Activated CD4-positive, alpha-beta T cell treated with anti-CD3 and anti-CD28 coated beads, Interleukin-2, amount 50 U/mL, for 24 hours (primary cell): ENCODE data around the gene WNT4.
A peak's percentile ranks its signal among the peaks of the same experiment; 100 is the strongest.

ENCODE experiments used
- DNase-seq, 2 donors: peaks; one replicate each; pipeline ENCODE4 v3.0.0-alpha.2; 2020; ENCODE audit warnings: low read depth in 1 of 2, low spot score in 1 of 2

The WNT4 gene

DNA sequence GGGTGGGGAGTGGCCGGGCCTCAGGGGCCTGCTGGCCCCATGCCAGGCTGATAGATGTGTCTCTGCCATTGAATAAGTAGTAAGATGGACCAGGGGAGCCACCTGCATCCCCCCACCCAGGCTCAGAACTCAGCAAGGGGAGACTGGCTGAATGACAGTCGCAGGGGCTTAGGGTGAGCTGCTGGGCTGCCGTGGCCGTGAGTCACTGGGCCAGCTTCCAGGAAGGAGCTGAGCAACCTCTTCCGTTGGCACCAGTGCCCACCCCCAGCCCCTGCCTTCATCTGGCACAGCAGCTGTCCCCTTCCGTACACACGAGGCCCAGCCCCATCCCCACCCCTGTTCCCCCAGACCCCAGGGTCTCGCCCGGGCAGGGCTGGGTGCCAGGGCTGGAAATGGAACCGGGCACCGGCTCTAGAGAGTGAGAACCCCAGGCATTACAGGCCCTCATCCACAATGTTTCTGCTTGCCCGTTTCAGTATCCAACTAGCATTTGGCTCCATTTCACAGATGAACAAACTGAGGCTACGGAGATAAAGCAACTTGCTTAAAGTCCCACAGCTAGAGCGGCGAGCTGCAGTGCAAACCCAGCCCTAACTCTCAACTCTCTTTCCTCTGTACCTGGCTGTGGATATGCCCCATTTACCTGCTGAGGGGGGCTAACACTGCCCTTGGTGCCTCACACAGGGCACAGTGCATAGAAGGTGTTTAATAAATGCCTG lies 10.2 kb downstream of the WNT4 start:
- DNase-seq = no peak

DNA sequence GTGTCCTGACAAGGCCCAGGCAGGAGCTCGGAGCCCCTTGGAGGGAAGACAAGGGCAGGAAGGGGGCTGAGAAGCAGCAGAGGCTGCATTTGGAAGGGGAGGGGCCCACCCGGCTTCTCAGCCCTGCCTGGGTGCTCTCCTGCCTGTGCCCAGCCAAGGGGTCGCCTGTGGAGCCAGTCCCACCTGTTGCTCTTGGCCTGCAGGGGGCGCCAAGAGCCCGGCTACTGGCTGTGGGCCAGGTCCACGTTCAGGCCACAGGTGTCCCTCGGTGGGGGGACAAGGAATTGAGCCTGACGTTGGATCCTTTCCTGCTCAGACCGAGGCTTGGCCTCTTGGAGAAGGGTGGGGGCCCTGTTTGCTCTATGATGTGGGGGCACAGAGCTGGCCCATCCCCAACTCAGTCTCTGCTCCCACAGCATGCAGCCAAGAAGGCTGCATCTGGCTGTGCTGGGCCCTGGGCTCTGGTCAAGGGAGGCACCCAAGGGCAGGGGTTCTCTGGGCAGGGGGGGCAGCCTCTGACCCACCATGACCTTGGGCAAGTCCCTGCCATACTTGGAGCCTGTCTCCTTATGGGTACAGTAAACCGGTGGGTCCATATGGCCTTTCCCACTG lies 10.9 kb downstream of the WNT4 start:
- peak; percentile 27 to 39 for DNase-seq

DNA sequence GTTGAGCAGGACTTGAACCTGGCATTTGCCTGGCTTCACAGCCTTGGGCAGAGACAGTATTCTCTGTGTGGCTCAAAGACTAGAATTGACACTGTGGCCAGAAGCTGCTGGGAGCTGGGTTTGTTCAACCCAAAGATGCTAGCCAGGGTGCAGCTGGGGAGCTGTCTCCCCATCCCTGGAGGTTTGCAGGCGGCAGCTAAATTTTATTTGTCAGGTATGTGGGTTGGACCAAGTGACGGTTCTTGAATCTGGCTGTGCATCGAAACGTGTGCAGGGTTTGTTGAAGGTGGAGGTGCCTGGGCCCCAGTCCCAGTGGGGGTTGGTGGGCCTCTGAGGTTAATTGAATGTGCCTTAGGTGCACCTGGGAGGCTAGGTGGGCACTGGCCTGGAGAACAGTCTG lies 11.8 kb downstream of the WNT4 start:
- DNase-seq = no peak

DNA sequence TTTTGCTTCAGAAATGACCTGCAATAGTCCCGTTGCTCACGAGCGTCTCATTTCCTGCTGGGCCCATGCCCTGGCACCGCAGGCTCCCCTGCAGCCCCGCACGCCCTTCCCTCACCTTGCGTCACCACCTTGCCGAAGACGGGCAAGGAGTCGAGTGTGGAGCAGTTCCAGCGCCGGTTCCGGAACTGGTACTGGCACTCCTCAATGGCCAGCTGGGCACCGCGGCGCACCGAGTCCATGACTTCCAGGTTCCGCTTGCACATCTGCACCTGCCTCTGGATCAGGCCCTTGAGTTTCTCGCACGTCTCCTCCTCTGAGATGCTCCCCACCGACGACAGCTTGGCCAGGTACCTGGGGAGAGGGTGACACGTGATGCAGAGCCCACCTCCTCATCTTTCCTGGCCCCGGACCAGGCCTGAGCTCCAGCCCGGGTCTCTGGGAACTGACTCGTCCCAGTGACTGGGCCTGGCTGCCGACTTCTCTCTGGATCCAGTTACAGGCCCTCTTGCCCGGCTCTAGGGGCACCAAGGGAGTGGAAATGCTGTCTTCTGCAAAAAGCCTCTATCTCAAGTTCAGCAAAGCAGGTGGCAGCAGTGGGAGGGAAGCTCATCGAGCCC lies 13.3 kb downstream of the WNT4 start:
- DNase-seq = no peak

DNA sequence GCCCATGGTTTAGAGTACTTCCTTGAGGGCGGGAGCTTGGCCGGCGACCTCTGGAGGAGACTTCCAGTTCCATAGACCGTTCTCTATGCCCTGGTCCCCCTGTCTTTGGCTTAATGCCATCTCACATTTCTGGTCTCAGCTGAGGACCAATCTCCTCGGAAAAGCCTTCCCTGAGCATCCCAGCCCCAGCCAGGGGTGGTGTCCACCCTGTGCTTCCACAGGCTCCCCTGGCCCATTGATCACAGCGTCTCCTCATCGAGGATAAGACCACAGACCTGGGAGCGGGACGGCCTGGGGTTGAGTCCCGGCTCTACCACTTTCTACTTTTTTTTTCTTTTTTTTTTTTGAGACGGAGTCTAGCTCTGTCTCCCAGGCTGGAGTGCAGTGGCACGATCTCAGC lies 14.5 kb downstream of the WNT4 start:
- no peak for DNase-seq

DNA sequence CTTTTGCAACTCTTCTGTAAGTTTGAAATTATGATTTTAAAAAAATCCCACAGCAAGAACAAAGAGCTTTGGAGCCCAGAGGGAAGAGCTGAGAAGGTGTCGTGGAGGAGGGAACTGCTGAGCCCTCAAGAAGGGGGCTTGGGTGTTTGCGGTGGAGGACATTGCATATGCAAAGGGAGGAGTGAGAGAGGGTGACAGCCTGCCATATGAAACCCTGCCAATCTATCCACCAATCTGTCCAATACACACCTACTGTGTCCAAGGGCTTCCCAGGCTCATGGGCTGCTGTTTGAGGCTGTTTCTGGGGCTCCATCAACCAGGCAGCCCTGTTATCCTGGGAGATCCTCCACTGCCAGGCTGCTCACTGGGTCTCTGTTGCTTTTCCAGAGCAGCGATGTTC lies 15.2 kb downstream of the WNT4 start:
- no peak for DNase-seq

DNA sequence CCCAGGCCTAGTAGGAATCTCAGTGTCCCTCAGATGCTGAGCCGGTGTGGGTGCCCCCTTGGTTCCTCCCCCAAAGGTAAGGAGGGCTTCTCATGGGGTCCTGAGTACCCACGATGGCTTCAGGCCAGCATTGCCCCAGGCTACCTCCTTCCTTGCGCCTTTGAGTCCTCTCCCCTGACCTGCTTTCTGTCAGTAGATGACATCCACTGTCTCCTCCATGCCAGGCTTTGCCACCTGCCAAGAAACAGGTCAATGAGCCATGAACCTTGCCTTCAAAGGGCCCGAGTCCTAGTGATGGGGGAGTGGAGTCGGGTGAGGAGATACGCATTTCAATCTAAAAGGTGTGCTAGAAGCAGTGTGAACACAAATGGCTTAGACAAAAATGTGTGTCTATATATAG lies 15.6 kb downstream of the WNT4 start:
- DNase-seq = no peak

DNA sequence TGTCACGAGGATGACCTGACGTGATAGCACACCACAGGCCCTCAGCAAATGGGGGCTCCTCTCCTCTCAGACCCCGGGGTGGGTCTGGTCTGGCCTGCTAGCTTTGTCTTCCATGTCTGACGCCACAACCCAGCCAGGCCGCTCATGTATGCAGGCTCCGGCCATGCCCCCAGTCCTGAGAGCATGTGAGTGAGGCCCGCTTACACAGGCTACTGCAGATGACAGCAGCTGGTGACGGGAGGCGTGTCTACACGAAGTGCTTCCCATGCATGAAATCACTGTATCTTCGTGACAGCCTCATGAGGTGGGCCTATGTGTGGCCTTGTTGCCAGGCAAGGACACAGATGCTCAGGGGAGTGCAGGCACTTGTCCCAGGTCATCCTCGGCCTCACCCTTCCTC lies 16.4 kb downstream of the WNT4 start:
- no peak for DNase-seq

DNA sequence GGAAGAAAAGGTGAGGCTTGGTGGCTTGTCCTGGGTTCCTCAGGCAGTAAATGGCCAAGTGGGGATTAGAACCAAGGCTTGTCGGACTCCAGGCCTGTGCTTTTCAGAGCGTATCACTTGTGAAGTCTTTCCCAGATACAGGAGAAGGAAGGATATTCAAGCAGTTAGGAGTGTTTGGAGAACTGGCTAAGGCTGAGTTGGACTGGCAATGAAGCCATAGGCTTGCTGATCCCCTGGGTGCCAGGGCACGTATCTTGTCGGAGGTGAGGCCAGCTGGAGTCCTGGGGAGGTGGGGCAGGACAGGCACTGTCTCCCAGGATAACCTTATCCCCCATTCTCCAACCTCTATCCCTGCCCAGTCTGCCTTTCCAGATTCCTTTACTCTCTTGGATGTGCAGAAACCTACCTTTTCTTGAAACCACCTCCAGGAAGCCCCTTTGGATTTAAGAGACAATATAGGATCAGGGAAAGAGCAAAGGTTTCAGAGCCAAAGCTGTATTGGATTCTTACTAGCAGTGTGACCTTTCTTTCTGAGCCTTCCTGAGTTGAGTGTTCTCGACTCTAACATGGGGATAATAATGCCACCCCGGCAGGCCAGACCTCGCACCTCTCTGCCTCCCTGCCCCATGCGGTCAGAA lies 18.2 kb downstream of the WNT4 start:
- DNase-seq = no peak

DNA sequence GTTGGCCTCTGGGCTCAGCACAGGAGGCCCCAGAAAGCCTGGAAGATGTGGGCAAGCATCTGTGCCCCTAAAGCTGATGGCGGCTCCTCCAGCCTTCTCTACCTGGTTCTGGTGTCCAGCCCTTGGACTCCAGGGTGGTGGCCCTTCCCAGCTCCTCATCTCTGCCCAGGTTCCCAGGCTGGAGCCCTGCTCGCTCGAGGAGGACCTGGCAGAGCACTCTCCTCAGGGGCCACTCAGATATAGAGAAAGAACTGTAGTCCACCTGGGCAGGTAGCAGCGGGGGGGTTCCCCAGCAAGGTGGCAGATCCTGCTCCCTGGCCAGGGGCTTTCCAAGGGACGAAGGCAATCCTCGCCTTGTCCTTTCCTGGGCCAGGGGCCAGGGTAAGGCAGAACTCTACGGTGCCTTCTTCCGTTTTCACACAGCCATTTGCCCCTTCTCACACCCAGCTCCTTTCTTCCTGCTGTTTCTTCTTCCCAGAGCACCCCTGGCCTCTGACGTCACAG lies 18.9 kb downstream of the WNT4 start:
- DNase-seq = no peak

DNA sequence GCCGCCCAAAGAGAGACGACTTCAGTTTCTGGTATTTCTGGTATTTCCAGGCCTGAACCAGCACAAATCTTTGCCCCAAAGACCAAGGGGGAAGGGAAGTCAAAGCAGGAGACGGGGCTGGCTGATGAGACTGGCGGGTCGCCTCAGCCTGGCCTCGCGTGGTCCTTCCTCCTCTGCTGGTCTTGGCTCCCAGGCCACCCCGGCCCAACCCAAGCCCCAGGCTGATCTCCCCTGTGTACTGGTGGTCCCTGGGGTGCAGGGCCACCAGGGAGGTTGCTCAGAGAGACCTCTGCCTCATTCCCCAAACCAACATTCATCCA lies 19.9 kb downstream of the WNT4 start:
- DNase-seq = no peak

DNA sequence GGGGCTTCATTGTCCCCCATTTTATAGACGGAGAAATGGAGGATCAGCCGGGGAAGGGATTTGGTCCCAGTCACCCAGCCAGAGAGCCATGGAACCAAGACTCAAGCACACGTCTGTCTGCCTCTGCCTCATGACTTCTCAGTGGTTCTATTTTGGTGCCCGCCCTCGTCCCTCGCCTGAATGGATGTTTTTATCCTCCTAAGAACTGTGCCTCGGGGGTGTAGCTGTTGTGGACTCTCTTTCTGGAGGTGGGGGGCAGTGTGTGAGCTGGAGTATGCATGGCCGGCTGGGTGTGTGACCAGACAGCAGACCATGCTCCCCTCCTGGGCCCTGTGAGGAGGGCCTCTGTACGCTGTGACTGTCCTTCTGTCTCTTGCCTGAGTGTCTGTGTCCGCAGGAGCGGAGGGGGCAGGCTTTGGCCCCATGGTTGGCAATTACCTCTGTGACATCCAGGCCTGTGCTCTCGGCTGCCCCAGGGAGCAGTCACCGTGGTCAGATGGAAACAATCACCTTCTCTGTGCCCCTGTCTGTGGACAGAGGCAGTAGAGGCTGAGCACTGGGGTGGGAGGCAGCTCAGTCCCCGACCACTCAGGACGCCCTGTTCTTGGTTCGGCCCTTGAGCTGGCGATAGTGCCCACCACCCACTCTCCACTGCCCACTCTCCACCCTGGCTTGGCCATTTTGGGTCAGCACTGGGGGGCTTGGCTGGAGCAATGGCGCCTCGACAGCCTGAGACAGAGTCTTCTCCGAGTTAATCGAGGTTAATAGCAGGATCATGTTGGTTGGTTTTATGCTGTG lies 20.4 kb downstream of the WNT4 start:
- no peak for DNase-seq

DNA sequence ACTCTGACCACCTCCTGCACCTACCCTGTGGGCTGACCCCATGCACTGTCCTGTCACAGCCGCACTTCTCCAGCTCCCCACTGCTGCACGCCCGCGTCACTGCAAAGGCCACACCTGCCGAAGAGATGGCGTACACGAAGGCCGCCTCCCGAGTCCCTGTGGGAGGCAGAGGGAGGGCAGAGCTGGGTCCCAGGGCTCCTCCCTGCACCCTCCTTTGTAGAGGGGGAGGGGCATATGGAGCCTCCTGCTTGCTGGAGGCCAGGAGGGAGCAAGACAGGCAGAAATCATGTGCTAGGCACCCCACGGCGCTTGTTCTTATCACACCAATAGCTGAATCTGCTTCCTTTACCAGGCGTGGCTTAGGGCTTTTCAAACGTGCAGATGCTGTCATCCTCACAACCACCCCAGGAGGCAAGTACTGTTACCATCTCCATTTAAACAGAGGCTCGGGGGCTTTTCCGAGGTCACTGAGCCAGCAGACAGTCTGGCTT lies 21.4 kb downstream of the WNT4 start:
- no peak for DNase-seq

DNA sequence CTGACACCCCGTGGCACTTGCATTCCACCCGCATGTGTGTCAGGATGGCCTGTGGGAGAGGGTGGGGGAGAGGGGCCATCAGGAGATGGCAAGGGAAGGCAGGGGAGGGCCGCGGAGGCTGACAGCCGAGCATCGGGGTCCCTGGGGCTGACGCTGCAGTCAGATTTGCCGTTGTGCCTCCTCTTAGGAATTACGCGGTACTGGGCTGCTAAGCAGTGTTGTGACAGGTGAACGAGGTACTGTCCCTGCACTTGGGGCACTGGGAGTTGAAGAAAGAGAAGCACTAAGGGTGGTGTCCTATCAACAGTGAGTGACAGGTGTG lies 22.5 kb downstream of the WNT4 start:
- no peak for DNase-seq

DNA sequence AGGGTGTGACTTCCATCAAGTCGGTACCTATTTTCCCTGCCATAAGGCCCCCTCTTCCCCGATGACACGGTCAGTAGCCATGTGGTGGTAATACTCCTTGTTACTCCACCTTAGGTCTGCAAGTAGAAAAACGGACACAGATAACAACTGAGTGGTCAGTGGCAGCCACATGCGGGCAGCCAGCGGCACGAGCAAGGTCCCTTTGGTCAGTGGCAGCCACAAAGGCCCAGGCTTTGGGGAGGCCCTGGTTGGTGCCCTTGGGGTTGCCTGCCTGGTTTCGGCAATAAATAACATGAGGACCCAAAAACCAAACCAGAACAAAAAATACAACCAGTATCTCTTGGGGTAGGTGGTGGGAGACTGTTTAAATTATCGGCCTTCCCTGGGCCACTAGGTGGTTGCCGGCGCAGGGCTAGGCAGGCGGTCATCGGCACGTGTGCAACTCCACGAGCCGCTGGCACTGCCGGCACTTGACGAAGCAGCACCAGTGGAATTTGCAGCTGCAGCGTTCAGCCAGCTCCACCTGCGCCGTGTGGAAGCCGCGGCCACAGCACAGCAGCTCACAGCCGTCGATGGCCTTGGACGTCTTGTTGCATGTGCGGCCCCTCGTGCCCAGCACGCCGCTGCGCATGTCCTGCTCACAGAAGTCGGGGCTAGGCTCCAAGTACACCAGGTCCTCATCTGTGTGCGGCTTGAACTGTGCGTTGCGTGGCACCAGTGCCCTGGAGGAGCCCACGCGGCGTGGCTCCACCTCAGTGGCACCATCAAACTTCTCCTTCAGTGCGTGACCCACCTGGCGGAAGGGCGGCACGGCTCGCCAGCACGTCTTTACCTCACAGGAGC lies 23.1 kb downstream of the WNT4 start:
- no peak for DNase-seq

DNA sequence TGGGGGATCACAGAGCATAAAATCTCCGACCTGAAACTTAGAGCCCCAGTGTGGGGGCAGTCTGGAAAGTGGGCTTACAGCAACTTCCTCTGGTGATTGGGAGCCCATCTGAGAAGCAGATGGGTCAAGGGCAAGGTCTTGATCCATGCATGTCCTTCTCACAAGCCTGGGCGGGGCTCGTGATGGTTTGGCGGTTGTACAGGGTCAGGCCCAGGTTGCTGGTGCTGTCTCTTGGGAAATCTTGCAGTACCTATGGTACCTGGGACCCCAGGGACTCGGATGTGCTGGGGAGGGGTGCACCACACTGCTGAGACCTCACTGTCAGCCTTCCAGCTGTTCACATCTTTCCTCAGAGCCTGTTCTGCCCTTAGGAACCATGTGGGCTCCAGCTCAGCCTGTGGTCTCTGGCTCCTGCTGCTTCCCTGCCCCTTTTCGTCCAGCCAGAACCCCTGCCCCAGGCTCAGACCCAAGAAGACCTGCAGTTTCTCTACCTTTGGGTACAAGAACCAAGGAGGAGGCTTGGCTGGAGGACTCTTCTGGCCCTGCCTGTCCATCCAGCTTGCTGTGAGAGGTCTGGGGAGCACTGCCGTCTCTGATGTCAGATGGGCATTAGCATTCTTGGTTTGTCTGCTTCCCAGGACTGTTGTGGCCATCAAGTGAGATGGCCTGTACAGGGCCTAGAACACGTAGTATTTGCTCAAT lies 24.5 kb downstream of the WNT4 start:
- DNase-seq = no peak

DNA sequence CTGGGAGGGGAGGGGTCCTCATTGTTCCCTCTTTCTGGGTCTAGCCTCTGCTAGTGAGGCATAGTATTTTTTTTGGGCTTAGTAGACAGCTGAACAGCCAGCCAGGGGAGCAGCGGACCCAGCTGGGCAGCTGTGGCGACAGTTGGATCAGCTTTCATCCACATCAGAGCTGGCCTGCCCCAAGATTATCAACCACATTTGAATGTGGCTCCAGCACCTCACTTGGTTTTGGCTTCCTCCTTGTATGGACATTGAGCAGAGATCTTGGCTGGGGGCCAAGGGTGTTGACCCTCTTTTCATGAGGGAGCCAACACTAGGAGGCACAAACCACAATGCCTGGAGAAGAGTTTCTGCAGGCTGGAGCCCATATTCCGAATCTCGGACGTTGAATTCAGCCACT lies 25.0 kb downstream of the WNT4 start:
- no peak for DNase-seq

DNA sequence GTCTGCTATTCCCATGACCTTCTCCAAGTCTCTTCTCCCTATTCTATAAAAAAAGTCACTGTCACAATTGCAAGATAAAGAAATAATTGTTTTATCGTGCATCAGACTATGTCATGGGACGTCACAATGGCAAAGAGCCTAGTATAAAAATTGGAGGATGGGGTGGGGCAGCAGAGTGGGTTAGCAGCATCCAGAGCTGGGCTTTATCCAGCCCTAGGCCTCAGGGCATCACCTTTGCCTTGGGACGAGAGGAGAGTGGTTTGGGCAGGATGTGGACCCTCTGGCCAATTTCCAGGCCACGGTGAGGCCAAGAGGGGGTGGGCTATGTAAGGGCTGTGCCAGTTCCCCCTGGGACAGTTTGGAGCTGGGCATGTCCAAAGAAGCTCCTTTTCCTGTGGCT lies 25.7 kb downstream of the WNT4 start:
- DNase-seq = no peak

DNA sequence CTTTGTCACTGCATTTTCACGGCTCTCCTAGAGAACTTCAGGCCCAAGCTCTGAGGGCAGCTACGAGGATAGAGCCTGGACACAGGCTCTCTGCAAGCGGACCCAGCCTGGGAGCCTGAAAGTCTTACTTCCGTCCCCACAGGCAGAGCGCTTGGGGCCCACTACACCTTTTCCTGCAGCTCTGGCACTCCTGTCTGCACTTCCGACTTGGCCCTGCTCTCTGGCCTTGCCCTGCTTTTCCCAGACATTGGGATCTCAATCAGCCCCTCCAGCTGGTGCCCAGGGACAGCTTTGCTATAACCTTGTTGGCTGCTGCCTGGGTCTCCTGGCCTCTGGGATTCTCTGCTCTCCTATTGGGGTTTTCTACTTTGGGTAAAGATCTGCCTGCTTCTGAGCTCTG lies 27.6 kb downstream of the WNT4 start:
- no peak for DNase-seq
